HG03060 (cell line): ENCODE results near the gene FIGNL1.

Source experiments
- ATAC-seq: cut with Tn5 transposase; IDR thresholded peaks from one replicate; pipeline ENCODE4 v1.9.1; 2021; ENCODE audit warnings: low read depth, moderate number of reproducible peaks; ENCODE audit not compliant: unreplicated experiment

FIGNL1 gene, protein sequence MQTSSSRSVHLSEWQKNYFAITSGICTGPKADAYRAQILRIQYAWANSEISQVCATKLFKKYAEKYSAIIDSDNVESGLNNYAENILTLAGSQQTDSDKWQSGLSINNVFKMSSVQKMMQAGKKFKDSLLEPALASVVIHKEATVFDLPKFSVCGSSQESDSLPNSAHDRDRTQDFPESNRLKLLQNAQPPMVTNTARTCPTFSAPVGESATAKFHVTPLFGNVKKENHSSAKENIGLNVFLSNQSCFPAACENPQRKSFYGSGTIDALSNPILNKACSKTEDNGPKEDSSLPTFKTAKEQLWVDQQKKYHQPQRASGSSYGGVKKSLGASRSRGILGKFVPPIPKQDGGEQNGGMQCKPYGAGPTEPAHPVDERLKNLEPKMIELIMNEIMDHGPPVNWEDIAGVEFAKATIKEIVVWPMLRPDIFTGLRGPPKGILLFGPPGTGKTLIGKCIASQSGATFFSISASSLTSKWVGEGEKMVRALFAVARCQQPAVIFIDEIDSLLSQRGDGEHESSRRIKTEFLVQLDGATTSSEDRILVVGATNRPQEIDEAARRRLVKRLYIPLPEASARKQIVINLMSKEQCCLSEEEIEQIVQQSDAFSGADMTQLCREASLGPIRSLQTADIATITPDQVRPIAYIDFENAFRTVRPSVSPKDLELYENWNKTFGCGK

DNA sequence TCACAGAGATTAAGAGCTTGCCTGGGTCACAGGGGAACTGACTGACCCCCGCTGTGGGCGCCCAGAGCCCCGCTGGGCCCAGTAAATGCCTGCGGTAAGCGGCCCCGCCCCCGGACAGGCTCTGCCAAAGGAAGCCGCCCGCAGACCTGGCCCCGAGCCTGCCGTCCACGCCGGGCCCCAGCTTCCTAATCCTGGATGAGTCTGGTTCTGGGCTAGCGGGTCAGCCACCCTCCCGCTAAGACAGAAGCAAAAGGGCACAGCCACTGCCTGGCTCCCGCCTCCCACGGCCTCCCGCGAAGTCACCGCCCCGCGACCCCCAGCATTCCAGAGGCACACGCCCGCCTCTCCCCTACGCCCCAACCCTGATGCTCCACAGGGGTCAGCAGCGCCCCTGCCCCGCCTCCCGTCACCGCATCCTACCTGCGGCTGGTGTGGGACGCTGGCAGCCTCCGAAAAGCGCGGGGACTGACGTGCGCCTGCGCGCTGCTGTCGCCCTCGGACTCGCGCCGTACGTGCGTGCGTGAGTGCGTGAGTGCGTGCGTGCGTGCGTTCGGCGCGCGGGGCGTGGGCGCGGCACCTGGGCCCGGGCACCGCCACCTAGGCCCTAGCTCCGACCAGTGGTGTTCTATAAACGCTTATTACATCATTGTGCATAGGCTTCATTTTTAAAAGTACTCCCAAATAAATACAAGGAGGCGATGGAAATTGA is at the start of gene FIGNL1:
TSS of gene FIGNL1 (minus strand) at position 470 of the 709 bp plus-strand sequence. CDS start 3,063 bp downstream, outside the sequence.
- peak; percentile 31 for ATAC-seq

DNA sequence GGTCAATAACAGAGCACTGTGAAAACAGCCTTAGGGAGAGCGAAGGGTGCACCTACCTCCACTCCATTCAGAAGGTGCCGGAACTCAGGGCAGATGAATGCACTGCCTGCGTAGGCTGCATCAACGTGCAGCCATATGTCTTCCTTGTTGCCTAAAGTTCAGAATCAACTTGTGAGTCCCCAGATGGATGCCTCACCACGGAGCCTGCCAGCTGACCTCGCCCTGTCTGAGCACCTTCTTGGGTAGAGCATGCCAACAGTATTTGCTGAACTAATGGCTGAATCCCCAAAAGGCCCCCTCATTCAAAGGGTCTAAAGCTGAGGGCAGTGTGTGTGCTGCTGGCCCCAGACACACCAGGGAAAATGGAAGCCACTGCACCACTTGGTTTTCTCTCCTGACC is 48.9 kb upstream of the FIGNL1 start:
- ATAC-seq: no peak

GRCh38 chr7:50497968-50498367 is 47.8 kb upstream of the FIGNL1 start:
- no peak for ATAC-seq

GRCh38 chr7:50497068-50497642 is 47.0 kb upstream of the FIGNL1 start:
- ATAC-seq: no peak

- no peak for ATAC-seq
These were observed 46.4 kb upstream of the FIGNL1 start for GRCh38 chr7:50496569-50496968.

- ATAC-seq: no peak
These were observed 45.6 kb upstream of the FIGNL1 start for GRCh38 chr7:50495746-50496145.

DNA sequence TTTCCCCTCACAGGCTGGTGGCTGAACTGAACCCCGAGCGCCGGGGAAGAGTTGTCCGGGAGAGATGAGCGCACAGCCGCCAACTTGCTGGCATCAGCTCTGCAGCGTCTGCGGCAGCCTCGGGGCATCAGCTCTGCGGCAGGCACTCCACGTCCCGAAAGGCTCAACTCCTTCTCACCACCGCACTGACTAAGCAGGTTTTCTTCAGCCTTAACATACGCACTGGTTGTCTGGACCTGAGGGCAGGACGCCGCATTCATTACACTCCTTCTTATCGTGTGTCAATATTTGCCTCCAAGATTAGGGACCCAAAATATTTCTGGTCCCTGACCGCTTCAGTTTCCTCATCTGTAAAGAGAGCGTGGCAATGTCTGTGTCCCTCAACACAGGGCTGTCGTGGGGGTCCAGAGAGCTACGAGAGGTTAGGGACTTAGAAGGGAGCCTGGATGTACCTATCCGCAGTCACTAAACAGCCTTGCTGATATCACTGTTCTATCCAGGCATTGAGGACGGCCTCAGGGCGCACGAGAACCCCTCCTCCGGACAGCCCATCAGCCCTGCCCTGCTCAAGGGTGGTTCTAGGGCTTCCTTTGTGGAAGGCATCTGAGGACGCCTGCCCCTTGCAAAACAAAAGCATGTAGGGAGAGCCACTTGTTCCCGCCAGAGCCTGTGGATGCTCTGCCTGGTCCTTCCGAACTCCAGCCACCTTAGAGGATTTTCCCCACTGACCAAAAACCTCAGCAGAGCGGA is 42.8 kb upstream of the FIGNL1 start:
- ATAC-seq: no peak

DNA sequence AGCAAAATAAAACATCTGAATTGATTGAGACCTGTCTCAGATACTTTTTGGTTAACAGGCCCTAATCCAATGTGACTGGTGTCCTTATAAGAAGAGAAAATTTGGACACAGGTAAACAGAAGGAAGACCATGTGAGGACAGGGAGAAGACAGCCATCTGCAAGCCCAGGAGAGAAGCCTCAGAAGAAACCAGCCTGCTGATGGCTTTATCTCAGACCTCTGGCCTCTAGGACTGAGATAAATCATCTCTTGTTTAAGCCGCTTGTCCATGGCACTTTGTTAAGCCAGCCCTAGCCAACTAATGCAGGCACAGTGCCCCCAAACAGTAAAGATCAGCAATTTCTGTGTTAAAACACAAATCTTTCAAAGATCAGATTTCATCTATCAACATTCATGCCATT is 41.8 kb upstream of the FIGNL1 start:
- ATAC-seq: no peak

GRCh38 chr7:50491209-50491608 is 41.1 kb upstream of the FIGNL1 start:
- ATAC-seq: no peak

DNA sequence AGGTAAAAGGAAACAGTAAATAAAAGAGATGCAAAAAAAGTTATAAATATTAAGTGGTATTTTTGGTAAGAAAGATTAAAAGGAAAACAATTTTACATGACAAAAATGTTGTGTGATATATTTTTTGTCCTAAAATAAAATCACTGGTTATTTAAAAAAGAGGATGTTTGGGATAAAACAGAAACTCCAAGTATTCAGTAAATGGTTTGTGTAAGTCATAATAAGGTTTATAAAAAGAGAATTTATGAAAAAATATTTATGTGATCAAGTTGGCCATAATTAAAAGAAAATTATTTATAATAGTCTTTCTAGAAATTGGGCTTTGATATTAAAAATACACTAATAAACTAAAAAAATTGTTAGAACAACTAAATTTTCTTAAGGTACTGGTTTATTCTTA is 38.2 kb upstream of the FIGNL1 start:
- ATAC-seq: no peak

GRCh38 chr7:50486512-50486911 is 36.4 kb upstream of the FIGNL1 start:
- no peak for ATAC-seq

GRCh38 chr7:50481867-50482266 is 31.7 kb upstream of the FIGNL1 start:
- no peak for ATAC-seq

- ATAC-seq: no peak
These were observed 30.6 kb upstream of the FIGNL1 start for GRCh38 chr7:50480797-50481196.

- ATAC-seq: no peak
These were observed 29.8 kb upstream of the FIGNL1 start for GRCh38 chr7:50479743-50480517.

DNA sequence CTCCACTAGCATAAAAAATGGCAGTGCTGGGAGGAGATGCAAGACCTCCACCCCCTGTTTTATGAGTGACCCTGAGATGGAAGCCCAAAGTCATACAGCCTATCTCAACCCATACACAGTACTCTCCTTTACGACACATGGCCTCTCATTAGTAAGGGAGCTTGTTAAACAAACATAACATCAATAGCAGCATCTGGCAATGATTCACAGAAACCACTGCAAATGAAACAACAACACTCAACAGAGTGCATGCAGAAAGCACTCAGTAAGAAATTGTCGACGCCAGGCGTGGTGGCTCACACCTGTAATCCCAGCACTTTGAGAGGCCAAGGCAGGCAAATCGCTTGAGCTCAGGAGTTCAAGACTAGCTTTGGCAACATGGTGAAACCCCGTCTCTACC is 27.5 kb upstream of the FIGNL1 start:
- ATAC-seq: no peak

GRCh38 chr7:50476953-50477625 is 26.9 kb upstream of the FIGNL1 start:
- ATAC-seq: no peak

- ATAC-seq: no peak
These were observed 25.2 kb upstream of the FIGNL1 start for GRCh38 chr7:50475340-50475739.

DNA sequence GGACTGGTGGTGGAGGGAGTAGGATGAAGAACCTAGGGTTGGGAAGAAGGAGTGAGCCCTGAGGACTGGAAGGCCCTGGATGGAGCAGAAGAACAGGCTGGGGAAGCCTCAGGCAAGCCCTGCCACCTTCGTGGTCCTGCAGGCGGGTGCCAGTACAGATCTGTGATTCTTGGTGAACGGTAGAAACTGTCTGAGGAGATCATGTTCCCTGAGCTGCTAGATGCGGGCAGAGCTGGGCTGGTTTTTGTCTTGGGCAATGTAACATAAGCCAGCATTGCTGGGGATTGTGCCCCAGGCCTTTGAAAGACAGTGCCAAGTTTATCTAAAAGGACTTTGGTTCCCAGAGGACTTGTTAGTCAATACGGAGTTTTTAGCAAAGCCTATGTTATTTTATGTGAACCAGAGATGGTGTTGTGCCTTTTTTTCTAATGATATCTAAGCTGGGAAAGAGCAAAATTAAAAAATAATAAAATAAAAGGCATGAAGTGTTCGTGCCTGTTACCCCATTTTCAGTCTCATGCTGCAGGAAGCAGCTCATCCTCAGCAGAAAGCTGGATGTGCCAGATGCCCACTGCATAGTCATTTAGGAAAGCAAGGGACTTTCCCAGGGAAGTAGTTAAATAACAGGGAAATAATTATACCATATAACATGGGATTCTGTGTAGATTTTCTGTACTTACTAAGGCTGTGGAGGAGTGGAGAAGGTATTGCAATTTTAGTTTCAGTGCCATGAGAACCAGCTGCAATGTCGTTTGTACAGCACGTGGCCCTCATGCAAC is 24.4 kb upstream of the FIGNL1 start:
- no peak for ATAC-seq
